GM12872 (cell line): ENCODE results near the gene MYRIP.

Source experiments
- CTCF ChIP-seq: IDR thresholded peaks from 3 replicates; pipeline ENCODE4 v1.5.1; 2011; ENCODE audit warnings: low read depth, mild to moderate bottlenecking, low read length, moderate library complexity; ENCODE audit not compliant: insufficient read depth

The MYRIP gene

DNA sequence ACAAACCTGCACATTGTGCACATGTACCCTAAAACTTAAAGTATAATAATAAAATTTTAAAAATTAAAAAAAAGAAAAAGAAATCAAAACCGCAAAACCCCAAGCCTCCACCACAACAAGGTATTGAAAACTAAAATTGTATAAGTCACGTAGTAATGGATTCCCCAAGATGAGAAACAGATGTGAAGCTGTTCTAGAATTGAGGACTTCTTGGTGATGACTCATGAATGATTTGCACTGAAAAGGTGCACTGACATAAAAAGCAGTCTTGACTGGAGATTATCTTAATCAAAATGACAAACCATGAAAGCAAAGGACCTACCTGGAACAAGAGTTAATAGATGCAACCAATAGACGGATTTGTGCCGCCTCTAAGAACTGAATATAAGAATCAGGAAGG, 225.8 kb downstream of the MYRIP start:
- TF ChIP-seq CTCF, result no peak

DNA sequence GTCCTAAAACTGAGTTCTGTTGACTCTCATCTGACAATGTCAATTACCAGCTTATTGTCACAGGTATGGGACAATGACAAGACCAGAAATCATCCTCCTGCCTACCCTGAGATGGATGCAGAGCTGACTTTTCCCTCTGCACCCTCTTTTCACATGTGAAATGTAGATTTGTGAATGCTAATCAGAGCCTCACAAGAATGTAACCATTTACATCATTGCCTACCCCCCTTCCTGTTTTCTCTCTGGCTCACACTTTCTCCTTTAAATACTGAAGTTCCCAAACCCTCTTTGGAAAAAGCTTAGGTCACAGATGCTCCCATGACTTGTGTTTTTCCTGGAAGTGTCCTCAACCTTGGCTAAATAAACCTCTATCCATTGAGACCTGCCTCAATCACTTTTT, 228.2 kb downstream of the MYRIP start:
- no peak for TF ChIP-seq CTCF

- TF ChIP-seq CTCF, result no peak
Observed at GRCh38 chr3:40042752-40043443, 233.5 kb downstream of the MYRIP start.

DNA sequence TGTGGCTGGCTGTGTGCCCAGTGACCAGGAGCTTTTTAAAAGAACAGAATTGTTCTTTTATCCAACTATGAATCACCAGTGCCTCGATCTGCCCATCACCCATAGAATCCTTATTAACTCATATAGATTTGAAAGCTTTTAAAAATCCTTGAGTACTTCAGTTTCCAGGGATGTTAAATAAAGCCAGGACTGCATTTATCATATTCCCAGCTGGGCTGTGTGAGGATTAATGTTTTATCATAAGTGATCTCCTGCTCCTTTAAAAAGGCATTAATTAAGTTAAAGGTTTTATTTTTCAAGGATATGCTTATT, 234.0 kb downstream of the MYRIP start:
- TF ChIP-seq CTCF, result no peak

GRCh38 chr3:40044487-40044886, 235.1 kb downstream of the MYRIP start:
- no peak for TF ChIP-seq CTCF

GRCh38 chr3:40045051-40045450, 235.6 kb downstream of the MYRIP start:
- TF ChIP-seq CTCF, result no peak

DNA sequence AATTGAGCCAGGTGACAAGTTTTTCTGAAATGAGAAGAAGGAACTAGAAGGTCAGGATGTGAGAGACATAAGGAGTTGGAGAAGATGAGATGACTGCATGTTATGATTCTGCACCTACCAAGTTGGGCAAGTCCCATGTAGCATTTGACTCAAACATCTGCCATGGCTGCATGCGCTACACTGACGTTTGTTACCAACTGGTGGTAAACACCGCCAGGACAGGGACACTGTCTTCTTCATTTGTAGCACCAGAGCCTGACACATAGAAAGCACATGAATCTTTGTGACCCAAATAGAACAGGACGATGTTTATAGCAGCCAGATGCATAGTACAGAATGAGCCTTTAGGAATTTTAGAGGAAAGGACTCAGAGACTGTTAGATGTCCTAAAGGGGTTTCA, 236.7 kb downstream of the MYRIP start:
- no peak for TF ChIP-seq CTCF

DNA sequence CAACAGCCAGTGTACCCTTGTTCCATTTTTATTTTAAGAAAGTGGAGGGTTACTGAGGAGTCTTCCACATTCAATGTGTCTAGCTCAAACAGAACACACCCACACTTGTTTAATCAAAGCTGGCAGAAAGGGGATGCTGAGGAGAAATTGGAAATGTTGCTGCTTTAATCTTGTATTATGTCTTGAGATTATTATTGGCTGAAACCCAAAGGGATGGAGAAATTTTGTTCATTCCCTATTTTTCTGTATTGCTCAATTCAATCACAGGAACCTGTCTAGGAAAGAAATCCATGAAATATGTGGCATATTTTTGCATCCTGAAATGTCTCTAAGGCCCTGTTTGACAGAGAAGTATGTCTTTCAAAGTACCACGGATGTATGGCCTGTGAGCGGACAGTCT, 238.0 kb downstream of the MYRIP start:
- TF ChIP-seq CTCF, result no peak
